GM20000 (cell line): ENCODE measurements around the gene CLDN11.

Experiments used
- DNase-seq: peaks from one replicate; pipeline ENCODE4 v3.0.0; 2012; ENCODE audit warnings: low spot score
- CTCF ChIP-seq: IDR thresholded peaks from 2 replicates; pipeline ENCODE4 v1.5.1; 2012; ENCODE audit warnings: mild to moderate bottlenecking, control low read depth; ENCODE audit errors: extremely low read depth, missing control alignments

CLDN11 gene

GRCh38 chr3:170454509-170454908 is 35.8 kb downstream of the CLDN11 start:
- no peak for DNase-seq
- no peak for TF ChIP-seq CTCF

- no peak for TF ChIP-seq CTCF
- no peak for DNase-seq
These were observed 39.6 kb downstream of the CLDN11 start for GRCh38 chr3:170458285-170458684.

- no peak for DNase-seq
- TF ChIP-seq CTCF, result no peak
These were observed 44.3 kb downstream of the CLDN11 start for GRCh38 chr3:170463011-170463410.

GRCh38 chr3:170465955-170466354 is 47.3 kb downstream of the CLDN11 start:
- no peak for DNase-seq
- TF ChIP-seq CTCF, result no peak

GRCh38 chr3:170467007-170467406 is 48.3 kb downstream of the CLDN11 start:
- TF ChIP-seq CTCF, result no peak
- DNase-seq, result no peak

- TF ChIP-seq CTCF, result no peak
- no peak for DNase-seq
These were observed 49.0 kb downstream of the CLDN11 start for GRCh38 chr3:170467571-170468147.

GRCh38 chr3:170469151-170470062 is 50.7 kb downstream of the CLDN11 start:
- DNase-seq, result no peak
- TF ChIP-seq CTCF, result no peak
